Type B pancreatic cell (in vitro differentiated cells): ENCODE measurements around the gene CMKLR1. TPM values are rescaled to one million over a fixed set of nuclear protein-coding genes. Genes with fewer than 3 reads are reported as not detected.

Source experiments
- DNase-seq: peaks from one replicate; pipeline ENCODE4 v3.0.0; 2021; ENCODE audit warnings: mixed read lengths; ENCODE audit not compliant: unreplicated experiment; ENCODE audit errors: extremely low spot score
- H3K27ac Mint-ChIP-seq: 2 replicates; pipeline ENCODE4 v1.8.0; 2021; ENCODE audit warnings: mild to moderate bottlenecking, mixed read lengths
- H3K27me3 Mint-ChIP-seq: 2 replicates; pipeline ENCODE4 v1.8.0; 2021; ENCODE audit warnings: mixed read lengths
- H3K36me3 Mint-ChIP-seq: 2 replicates; pipeline ENCODE4 v1.8.0; 2021; ENCODE audit warnings: mixed read lengths
- H3K4me1 Mint-ChIP-seq: one replicate; pipeline ENCODE4 v1.8.0; 2021; ENCODE audit warnings: mixed read lengths; ENCODE audit not compliant: unreplicated experiment
- H3K4me3 Mint-ChIP-seq: 2 replicates; pipeline ENCODE4 v1.8.0; 2021; ENCODE audit warnings: mild to moderate bottlenecking, mixed read lengths
- H3K9me3 Mint-ChIP-seq: 2 replicates; pipeline ENCODE4 v1.8.0; 2021; ENCODE audit warnings: mixed read lengths
- total RNA-seq: library from RNA; stranded (reverse); gene quantifications from 2 replicates; pipeline ENCODE4 v1.2.1, GENCODE V29; 2021; ENCODE audit warnings: low replicate concordance
- TF ChIP-seq, protein P1 (sequence below): fragments of 200-600 bp; sonication (generic); conservative IDR thresholded peaks from 2 replicates; pipeline ENCODE4 v1.5.0; 2021; ENCODE audit warnings: antibody characterized with exemption, mild to moderate bottlenecking

CMKLR1 gene
- total RNA-seq, 1 donor from 2014 or later, result 0.97 TPM

DNA sequence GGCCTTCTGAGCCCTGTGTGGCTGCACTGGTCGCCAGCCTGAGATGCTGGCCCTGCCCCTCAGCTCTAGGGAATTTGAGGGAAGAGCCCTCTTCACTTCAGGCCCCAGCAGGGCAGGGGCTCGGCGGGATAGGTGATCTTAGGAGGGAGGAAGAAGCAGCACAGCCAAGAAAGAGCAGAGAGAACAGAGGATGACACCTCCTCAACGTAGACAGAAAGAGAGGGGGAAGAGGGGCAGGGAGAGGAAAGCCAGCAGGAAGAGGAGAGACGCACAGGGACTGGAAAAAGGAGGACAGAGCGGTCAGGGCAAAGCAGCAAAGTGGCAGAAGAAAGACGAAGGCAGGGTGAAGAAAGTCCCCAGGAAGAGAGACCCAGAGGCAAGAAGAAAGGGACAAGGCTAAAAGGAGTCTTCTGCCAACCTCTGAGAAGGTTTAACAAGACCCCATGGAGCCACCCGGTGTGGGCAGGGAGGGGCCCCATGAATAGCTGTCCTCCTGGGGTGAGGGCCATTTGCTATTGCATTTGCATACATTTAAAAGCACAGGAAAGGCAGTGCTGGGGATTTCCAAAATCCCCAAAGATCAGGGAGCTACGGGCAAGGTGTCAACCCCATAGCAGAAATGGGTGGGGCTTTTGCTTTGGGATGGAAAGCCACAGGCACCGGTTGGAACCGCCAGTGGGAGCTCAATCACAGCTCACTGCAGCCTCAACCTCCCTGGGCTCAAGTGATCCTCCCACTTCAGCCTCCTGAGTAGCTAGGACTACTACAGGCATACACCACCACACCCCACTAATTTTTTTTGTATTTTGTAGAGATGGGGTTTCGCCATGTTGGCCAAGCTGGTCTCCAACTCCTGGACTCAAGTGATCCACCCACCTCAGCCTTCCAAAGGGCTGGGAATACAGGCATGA lies 22.7 kb downstream of the CMKLR1 start:
- Mint-ChIP-seq H3K4me1 (peaks cover 23% of the 10 kb centered on the region), H3K27ac (no peak overlapping the region), H3K36me3 (no peaks in the 10 kb centered on the region), H3K9me3 (no peaks in the 10 kb centered on the region), H3K4me3 (no peak overlapping the region), H3K27me3 (peaks cover 13% of the 10 kb centered on the region)
- TF ChIP-seq, protein P1, sequence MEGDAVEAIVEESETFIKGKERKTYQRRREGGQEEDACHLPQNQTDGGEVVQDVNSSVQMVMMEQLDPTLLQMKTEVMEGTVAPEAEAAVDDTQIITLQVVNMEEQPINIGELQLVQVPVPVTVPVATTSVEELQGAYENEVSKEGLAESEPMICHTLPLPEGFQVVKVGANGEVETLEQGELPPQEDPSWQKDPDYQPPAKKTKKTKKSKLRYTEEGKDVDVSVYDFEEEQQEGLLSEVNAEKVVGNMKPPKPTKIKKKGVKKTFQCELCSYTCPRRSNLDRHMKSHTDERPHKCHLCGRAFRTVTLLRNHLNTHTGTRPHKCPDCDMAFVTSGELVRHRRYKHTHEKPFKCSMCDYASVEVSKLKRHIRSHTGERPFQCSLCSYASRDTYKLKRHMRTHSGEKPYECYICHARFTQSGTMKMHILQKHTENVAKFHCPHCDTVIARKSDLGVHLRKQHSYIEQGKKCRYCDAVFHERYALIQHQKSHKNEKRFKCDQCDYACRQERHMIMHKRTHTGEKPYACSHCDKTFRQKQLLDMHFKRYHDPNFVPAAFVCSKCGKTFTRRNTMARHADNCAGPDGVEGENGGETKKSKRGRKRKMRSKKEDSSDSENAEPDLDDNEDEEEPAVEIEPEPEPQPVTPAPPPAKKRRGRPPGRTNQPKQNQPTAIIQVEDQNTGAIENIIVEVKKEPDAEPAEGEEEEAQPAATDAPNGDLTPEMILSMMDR, result no peak
- DNase-seq, result no peak

DNA sequence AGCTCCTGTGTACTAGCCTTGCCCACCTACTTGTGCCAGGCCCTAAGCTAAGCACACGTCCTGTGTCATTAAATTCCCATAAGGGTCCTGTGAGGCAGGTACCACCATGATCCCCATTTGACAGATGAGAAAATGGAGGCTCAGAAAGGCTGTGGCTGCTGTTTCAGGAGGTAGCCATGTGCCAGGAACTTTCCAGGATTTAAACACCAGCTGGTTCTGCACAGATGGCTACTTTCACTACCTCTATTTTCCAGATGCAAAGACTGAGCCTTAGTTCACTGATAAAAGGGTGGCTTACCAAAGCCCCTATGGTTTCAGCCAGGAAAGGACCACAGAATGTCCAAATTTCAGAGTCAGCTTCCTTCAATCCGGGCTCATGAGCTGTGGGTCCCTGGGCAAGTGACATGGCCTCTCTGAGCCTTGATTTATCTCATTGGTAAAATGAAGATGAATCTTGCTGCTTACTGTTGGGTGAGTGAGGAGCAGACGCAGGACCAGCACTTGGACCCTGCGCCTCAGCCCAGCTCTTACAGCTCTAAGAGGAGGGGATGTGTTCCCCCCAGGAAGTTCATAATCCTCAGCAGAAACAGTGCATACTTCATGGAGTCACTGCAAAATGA lies 23.5 kb downstream of the CMKLR1 start:
- no peak for DNase-seq
- Mint-ChIP-seq H3K27ac (no peak overlapping the region), H3K27me3 (peaks cover 8% of the 10 kb centered on the region), H3K4me1 (peaks cover 26% of the 10 kb centered on the region), H3K9me3 (no peaks in the 10 kb centered on the region), H3K36me3 (no peaks in the 10 kb centered on the region), H3K4me3 (no peak overlapping the region)
- TF ChIP-seq, protein P1, result no peak

DNA sequence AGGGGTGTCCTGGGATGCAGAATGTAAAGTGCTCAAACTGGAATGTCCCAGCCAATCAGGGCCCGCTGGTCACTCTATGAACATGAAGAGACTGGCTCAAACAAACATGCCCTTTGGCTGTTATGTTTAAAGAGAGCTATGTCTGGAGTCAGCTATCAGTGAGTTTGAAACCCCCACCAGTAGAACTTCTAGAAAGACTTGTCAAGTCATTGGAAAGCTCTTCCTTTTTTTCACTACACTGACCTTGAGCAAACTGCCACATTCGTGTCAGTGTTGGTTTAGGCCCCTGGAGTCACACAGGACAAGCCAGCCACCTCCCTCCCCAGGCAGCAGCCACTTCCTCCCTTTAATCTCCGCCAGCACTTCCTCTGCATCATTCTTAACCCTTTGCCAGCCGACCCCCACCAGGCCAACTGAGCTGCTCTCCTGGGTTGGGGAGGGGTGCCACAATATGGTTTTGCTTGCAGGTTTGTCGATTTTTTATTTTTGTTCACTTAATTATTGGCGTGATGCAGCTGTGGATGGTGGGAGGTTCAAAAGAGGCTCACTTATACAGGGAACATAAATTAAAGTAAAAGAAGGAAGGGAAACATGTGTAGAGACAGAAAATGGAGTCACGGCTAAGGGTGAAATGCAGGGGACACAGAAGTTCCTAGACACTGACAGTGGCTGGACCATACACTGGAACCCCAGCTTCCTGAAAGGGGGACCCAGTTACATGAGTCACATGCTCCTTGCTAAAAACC lies 25.3 kb downstream of the CMKLR1 start:
- Mint-ChIP-seq H3K27ac (no peak overlapping the region), H3K4me1 (peaks cover 34% of the 10 kb centered on the region), H3K4me3 (no peak overlapping the region), H3K27me3 (no peaks in the 10 kb centered on the region), H3K36me3 (no peaks in the 10 kb centered on the region), H3K9me3 (no peaks in the 10 kb centered on the region)
- TF ChIP-seq, protein P1, result no peak
- DNase-seq, result no peak

DNA sequence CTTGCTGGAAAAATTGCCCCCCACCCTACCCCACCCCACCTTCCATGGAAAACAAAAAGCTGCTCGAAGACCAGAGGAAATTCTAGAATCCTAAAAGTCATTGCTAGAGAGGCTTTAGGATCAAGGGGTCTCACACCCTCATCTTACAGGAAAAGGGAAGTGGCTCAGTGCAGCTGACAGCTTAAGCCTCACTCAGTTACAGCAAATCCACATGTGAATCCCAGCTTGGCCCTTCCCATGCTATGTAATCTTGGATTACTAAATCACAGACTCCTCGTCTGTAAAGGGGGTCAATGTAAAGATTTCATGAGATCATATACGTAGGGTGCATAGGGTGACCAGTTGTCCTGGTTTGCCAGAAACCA lies 25.9 kb downstream of the CMKLR1 start:
- Mint-ChIP-seq H3K27me3 (no peaks in the 10 kb centered on the region), H3K4me3 (no peak overlapping the region), H3K27ac (no peak overlapping the region), H3K9me3 (no peaks in the 10 kb centered on the region), H3K4me1 (peaks cover 34% of the 10 kb centered on the region), H3K36me3 (no peaks in the 10 kb centered on the region)
- TF ChIP-seq, protein P1, result no peak
- DNase-seq, result no peak

DNA sequence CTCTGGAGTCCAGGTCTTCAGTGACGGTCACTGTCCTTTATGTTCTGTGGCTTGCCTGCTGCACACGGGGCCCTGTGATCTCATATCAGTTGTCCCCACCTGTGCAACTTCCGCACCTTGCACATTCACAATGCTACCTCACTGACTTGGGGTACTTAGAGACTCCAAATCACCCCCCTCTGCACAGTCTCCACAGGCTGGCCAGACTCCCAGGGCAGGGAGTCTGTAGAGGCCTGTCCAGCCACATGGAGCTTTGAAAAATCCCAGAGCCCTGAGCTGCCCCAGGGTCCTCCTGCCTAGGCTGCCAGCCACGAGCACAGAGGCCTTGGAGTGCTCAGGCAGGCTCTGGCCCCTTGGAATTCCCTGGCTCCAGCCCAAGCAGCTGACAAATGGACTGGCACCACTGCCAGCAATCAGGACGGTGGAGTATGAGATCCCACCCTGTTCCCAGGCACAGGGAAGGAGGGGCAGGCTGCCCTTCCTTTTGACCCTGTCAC lies 26.4 kb downstream of the CMKLR1 start:
- Mint-ChIP-seq H3K27ac (no peak overlapping the region), H3K27me3 (no peaks in the 10 kb centered on the region), H3K36me3 (no peaks in the 10 kb centered on the region), H3K4me3 (no peak overlapping the region), H3K9me3 (no peaks in the 10 kb centered on the region), H3K4me1 (peaks cover 34% of the 10 kb centered on the region)
- DNase-seq, result no peak
- TF ChIP-seq, protein P1, result no peak
